HepG2 (cell line): ENCODE data around the gene SP5. TPM values are rescaled to one million over a fixed set of nuclear protein-coding genes. Genes with fewer than 3 reads are reported as not detected.

Source experiments
- ARNT2 ChIP-seq: sonication (generic); formaldehyde crosslinking; IDR thresholded peaks from 2 replicates; pipeline ENCODE4 v1.8.0; 2022; ENCODE audit warnings: mild to moderate bottlenecking, low read depth, missing genetic modification reagents, moderate library complexity
- ATF6 ChIP-seq: sonication (generic); formaldehyde crosslinking; conservative IDR thresholded peaks from 2 replicates; pipeline ENCODE4 v1.4.0; 2020; ENCODE audit warnings: missing genetic modification reagents
- ATRX ChIP-seq: sonication (generic); formaldehyde crosslinking; IDR thresholded peaks from 2 replicates; pipeline ENCODE4 v1.4.0; 2020; ENCODE audit warnings: missing genetic modification reagents, borderline replicate concordance
- BHLHE40 ChIP-seq: IDR thresholded peaks from 2 replicates; pipeline ENCODE4 v1.6.1; 2011; ENCODE audit warnings: low read length, improper control_type of control experiment
- CREM ChIP-seq, 2 experiments: sonication (generic) in 1 of 2; formaldehyde crosslinking in 1 of 2; IDR thresholded peaks; 2 replicates each; pipeline versions ENCODE4 v1.4.0 to v1.6.1; 2016 to 2020; ENCODE audit warnings: antibody characterized with exemption in 1 of 2, mild to moderate bottlenecking in 1 of 2, missing genetic modification reagents in 1 of 2
- HIC2 ChIP-seq: sonication (generic); formaldehyde crosslinking; IDR thresholded peaks from 2 replicates; pipeline ENCODE4 v1.9.0; 2022; ENCODE audit warnings: low read depth, missing genetic modification reagents
- MLXIP ChIP-seq: sonication (generic); formaldehyde crosslinking; IDR thresholded peaks from 2 replicates; pipeline ENCODE4 v1.9.0; 2021; ENCODE audit warnings: missing genetic modification reagents, borderline replicate concordance
- NCOA2 ChIP-seq: sonication (generic); formaldehyde crosslinking; IDR thresholded peaks from 2 replicates; pipeline ENCODE4 v1.8.0; 2022; ENCODE audit warnings: inconsistent platforms
- NONO ChIP-seq, 2 experiments: fragments of 450-650 bp in 1 of 2; sonication (generic) in 1 of 2; formaldehyde crosslinking in 1 of 2; IDR thresholded peaks in 1 of 2; conservative IDR thresholded peaks in 1 of 2; 2 replicates each; pipeline versions ENCODE4 v1.6.1 to v1.8.0; 2017 to 2022; ENCODE audit warnings: mild to moderate bottlenecking in 1 of 2, missing genetic modification reagents in 1 of 2, moderate library complexity in 1 of 2
- NPAS2 ChIP-seq: sonication (generic); formaldehyde crosslinking; IDR thresholded peaks from 2 replicates; pipeline ENCODE4 v1.8.0; 2022; ENCODE audit warnings: mild to moderate bottlenecking, missing genetic modification reagents, borderline replicate concordance
- NR3C1 ChIP-seq: sonication (generic); formaldehyde crosslinking; IDR thresholded peaks from 2 replicates; pipeline ENCODE4 v1.4.0; 2020; ENCODE audit warnings: missing genetic modification reagents
- ONECUT2 ChIP-seq: sonication (generic); formaldehyde crosslinking; IDR thresholded peaks from 2 replicates; pipeline ENCODE4 v1.4.0; 2020; ENCODE audit warnings: missing genetic modification reagents
- ZBTB34 ChIP-seq: sonication (generic); formaldehyde crosslinking; IDR thresholded peaks from 2 replicates; pipeline ENCODE4 v1.8.0; 2022; ENCODE audit warnings: mild to moderate bottlenecking, missing genetic modification reagents
- ZNF512 ChIP-seq: sonication (generic); formaldehyde crosslinking; IDR thresholded peaks from 2 replicates; pipeline ENCODE4 v1.4.0; 2020; ENCODE audit warnings: mild to moderate bottlenecking, missing genetic modification reagents
- ZNF530 ChIP-seq: sonication (generic); formaldehyde crosslinking; IDR thresholded peaks from 2 replicates; pipeline ENCODE4 v1.5.0; 2020; ENCODE audit warnings: low read depth, mild to moderate bottlenecking, missing genetic modification reagents
- ZNF703 ChIP-seq: sonication (generic); formaldehyde crosslinking; IDR thresholded peaks from 2 replicates; pipeline ENCODE4 v1.5.1; 2020; ENCODE audit warnings: missing genetic modification reagents, mild to moderate bottlenecking, moderate library complexity, borderline replicate concordance
- ZNF891 ChIP-seq: sonication (generic); formaldehyde crosslinking; IDR thresholded peaks from 2 replicates; pipeline ENCODE4 v1.5.0; 2020; ENCODE audit warnings: mild to moderate bottlenecking, missing genetic modification reagents
- polyA plus RNA-seq, 8 experiments: library from polyadenylated mRNA; depleted of rRNA in 3 of 8; stranded (reverse) in 7 of 8; unstranded in 1 of 8; fragments of >200 nt; fragmentation: Illumina TruSeq in 4 of 8; extraction: Trizol in 4 of 8; gene quantifications; 2 replicates each; pipeline versions ENCODE4 v1.2.1 to v1.2.3, GENCODE V29; 2011 to 2016; ENCODE audit warnings: low read depth in 4 of 8, missing spikeins in 1 of 8, mixed read lengths in 1 of 8; ENCODE audit not compliant: insufficient read depth in 1 of 8
- total RNA-seq, 5 experiments: library from RNA; depleted of rRNA; stranded (reverse); fragments of >200 nt; fragmentation: Illumina TruSeq; extraction: Trizol; gene quantifications; 2 replicates each; pipeline ENCODE4 v1.2.3, GENCODE V29; 2016; ENCODE audit warnings: low read depth in 1 of 5

SP5 gene
- total and polyA plus RNA-seq, 2 of the 13 experiments (the other 11 are each of a cell fraction or from before 2014, with no cell fraction given), result 50.8 to 119 TPM

- TF ChIP-seq MLXIP (CRISPR knock-in tag) (0 out of 2 replicates have a peak, but pooled peaks have one; percentile 25), ZNF512 (CRISPR knock-in tag) (no peak), NPAS2 (no peak), CREM (IDR thresholded peaks at IDR 0.05) (peak; percentile 97), CREM (CRISPR knock-in tag; IDR thresholded peaks at IDR 0.05) (no peak), NR3C1 (no peak), ATF6 (CRISPR knock-in tag) (no peak; the same call in 1 of the 2 replicates), ONECUT2 (CRISPR knock-in tag) (no peak), ZNF530 (CRISPR knock-in tag) (0 out of 2 replicates have a peak, but pooled peaks have one; percentile 47), ZNF891 (CRISPR knock-in tag) (peak; percentile 68), BHLHE40 (peak; percentile 30; the same call in 1 of the 2 replicates), NCOA2 (CRISPR knock-in tag) (peak; percentile 97), ARNT2 (CRISPR knock-in tag) (peak; percentile 13; the same call in 1 of the 2 replicates), NONO (IDR thresholded peaks at IDR 0.05) (no peak), NONO (CRISPR knock-in tag; conservative IDR thresholded peaks at IDR 0.05) (peak; percentile 95), ZNF703 (CRISPR knock-in tag) (peak; percentile 90; the same call in 1 of the 2 replicates), HIC2 (CRISPR knock-in tag) (peak; percentile 90), ATRX (CRISPR knock-in tag) (no peak), ZBTB34 (no peak)
Observed at GRCh38 chr2:170711774-170712652, 3.1 kb upstream of the SP5 start (continued).
